GM18909 (cell line): ENCODE data around the gene TOP3A.

Experiments used
- ATAC-seq: cut with Tn5 transposase; IDR thresholded peaks from one replicate; pipeline ENCODE4 v1.9.1; 2021; ENCODE audit warnings: mild to moderate bottlenecking; ENCODE audit not compliant: unreplicated experiment, poor library complexity

The TOP3A gene

DNA sequence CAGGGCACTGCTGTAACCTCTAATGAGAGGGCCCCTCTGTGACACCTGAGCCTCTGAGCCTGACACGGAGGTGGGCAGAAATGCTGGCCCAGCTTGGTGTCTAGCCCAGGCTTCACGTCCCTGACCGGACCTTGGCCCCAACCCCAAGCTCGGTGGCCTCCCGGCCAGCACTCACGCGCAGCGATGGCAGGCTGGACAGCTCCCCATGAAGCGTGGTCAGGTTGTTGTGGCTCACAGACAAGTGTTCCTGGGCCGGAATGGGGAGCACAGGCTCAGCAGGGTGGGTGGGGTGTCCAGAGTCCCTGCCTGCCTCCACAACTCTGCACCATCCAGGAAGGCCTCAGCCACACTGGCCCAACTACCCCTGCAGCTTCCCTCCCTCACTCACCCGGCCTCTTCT lies 58.4 kb downstream of the TOP3A start:
- no peak for ATAC-seq

DNA sequence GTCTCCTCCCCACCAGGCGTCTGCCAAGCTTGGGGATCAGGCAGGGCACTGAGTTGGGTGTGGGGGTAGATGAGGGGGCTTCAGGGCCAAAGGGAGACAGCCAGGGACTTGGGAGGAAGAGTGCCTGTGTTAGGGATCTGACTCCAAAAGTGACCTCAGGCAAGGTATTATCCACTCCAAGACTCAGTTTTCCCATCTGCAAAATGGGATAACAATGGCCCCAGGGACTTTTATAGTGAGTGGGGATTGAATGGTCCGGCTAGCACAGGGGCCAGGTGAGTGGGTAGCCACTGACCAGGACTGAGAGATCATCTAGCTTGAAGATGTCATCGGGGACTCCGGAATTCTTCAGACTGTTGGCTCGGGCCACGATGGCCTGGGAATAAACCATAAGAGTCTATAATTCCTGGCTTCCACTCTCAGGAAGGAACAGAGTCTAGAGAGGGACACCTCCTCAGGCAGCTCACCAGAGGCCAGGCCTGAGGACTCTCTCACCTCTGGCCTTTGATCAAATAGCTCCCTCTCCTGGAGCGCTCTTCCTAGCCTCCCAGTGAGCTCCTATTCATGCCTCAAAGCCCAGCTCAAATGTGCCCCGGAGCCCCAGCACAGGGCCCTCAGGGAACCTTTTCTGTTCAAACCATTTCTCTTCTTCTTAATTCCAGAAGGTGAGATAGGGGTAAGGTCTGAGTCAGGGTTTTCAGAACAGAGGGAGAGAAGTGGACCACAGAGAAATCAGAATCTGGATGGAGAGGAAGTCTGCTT lies 59.7 kb downstream of the TOP3A start:
- ATAC-seq = no peak

DNA sequence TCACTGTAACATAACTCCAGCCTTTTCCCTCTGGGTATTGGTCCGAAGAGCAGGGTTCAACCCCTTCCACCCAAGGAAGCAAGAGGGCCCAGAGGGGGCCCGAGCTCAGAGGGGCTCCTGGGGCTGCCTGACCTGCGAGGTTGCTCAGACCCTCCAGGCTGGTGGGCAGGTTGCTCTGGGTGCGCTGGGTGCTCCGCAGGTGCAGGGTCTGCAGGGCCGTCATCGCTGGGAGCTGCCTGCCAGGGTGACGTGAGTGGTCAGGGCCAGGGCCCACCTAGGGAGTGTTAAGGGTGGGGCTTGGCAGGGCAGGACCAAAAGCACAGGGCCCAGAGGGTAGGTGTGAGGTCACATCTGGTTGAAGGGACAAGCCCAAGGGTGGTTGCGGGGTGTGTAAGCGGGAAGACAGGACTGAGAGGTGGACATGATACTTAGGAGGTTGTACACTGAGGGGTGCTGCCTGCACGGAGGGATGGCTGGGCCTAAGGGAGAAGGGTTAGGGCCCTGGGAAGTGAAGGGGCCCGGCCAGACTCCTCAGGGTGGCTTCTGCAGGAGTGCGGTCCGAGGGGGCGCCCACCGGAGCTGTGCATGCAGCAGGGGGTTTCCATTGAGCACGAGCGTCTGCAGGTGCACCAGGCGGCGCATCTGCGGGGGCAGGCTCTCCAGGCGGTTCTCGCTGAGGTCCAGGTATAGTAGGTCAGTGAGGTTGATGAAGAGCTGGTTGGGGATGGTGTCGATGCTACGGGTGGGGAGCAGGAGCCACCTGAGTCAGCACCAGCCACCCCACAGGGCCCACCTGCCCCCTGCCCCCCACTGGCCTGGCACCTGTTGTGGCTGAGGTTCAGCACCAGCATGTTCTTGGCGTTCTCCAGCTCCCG lies 60.6 kb downstream of the TOP3A start:
- no peak for ATAC-seq

DNA sequence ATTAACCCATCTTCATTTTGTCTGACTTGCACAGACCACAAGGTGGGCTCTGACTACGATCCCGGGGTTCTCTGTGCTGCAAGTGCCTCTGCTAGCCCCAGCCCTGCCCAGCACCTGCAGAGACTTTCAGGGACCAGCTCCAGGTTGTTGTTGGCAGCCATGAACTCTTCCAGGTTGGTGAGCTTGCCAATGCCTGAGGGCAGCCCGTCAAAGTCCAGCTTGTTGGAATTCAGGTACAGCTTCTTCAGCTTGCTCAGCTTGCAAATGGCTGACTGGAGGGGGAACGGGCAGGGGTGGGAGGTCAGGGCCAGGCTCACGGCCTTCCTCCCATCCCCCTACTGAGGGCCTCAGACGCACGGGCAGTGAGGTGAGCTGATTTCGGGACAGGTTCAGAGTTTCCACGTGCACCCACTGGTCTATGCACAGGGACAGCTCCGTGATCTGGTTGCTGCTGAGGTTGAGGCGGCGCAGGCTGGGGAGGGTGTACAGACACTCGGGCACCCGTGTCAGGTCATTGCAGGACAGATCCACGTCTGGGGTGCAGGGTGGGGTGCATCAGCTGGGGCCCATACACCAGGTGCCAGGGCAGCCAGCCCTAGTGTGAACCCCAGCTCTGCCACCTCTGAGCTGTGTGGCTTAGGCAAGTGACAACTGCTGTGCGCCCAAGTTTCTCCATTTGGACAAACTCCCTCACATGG lies 61.5 kb downstream of the TOP3A start:
- no peak for ATAC-seq

DNA sequence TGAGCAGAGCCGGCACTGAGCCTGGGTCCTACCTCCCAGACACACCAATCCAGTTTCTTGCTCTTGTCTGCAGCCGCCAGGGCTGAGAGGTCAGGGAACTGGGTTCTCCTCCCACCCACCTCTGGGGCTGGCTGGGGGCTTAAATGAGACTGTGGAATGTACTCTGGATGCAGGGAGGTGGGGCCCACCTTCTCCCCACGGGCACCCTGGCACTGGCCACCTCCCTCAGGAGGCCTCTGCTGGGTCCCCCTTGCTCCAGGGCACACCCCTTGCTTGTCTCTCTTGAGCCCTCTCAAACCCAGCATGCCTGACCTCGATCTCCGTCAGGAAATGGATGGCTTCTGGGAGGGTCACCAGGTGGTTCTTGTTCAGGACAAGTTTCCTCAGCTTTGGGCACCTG lies 62.6 kb downstream of the TOP3A start:
- ATAC-seq = no peak

DNA sequence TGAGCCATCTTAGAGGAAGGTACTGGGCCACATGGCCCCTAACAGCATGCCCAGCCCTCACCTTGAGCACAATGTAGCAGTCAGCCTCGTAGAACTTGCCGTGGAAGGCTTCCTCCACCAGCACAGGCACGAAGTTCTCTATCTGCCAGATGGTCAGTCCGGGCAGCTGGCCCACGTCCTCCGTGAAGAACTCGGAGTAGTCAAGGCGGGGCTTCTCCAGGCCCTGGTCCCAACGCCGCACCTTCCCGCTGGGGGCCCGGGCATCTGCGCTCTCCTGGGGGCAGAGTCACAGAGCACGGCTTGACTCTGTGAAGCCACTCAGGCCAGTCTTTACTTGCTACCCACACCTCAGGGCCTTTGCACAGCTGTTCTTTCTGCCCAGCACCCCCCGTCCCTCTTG lies 63.6 kb downstream of the TOP3A start:
- no peak for ATAC-seq

DNA sequence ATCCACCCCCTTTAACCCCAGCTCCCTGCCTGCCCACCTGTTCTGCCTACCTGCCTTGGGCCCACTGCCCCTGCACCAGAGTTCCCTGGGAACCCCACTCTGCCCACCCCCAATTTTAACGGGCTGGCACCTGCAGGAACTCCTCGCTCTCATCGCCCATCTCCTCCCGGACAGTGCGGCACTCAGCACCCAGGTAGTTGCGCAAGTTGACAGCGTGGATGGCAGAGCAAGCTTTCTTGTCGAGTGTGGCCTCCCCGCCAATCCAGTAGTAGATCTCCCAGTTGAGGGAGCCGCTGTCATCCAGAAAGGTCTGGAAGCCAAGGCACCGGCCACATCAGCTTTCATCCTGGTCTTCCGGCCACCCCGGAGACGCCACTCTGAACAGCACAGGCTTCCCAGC lies 64.1 kb downstream of the TOP3A start:
- ATAC-seq = no peak

DNA sequence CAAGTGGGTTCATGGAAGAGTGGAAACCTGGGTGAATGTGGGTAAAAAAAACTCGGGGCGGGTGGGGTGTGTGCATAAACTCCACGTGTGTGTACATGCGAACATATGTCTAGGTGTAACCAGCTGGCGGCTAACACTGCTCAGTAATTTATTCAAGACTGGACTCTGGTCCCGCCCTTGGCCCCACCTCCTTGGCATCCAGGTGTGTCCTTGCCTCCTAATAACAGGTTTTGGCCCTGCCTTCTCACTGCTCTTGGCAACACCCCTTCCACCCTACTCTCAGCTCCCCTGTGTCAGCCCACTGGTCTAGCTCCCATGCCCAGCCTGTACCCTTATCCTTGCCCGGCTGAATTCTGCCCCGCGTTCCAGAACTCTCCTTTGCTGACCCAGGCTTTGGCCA lies 64.5 kb downstream of the TOP3A start:
- no peak for ATAC-seq

DNA sequence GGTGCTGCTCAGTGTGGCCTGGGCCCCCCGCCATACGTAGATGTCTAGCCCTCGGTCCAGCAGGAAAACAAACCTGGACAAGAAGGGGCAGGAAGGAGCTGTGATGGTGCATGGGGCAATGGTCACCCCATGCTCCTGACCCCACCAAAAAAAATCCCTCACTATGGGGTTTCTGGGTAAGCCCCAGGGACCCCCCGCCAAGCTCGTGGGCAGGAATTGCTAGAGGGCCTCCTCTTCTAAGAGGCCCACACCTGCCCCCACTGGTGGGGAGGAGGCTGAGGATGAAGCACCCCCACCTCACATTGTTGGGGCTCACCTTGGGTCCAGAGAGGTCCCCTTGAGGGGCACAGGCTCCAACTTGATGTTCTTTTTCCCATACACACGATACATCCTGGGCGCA lies 66.0 kb downstream of the TOP3A start:
- ATAC-seq = no peak

DNA sequence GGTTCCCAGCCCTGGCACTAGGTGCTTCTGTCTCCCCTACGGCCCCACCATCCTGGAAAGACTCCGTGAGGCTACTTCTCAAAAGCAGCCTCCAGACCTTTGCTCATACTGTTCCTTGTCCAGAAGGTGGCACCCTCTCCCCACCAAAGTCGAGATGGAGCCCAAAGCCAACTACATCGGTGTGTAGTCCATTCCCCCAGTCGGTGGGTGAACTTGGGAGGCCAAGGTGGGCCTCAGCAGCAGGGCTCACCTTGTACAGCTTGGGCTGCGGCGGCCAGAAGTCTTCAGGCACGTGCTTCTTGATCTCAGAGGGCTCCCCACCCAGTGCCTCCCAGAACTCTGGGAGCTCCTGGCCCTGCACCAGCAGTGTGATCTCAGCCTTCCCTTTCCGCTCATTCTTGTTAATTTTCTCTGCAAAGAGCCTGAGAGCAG lies 66.5 kb downstream of the TOP3A start:
- ATAC-seq = peak; percentile 43

DNA sequence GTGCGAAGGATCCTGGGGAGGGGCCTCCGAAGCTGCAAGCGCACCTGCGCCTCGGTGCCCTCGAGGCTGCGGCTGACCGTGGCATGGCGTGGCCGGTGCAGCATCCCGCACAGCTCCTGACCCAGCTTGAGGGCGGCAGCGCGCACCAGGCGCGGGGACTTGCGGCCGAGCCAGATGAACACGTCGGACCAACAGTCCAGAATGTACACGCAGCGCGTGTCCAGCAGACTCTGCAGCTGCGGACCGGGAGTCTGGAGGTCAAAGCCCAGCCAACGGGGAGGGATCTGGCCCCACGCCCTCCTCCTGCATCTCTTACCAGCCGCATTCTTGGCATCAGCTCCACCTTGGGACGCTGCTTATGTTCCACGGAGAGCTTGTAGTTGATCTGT lies 67.2 kb downstream of the TOP3A start:
- no peak for ATAC-seq

DNA sequence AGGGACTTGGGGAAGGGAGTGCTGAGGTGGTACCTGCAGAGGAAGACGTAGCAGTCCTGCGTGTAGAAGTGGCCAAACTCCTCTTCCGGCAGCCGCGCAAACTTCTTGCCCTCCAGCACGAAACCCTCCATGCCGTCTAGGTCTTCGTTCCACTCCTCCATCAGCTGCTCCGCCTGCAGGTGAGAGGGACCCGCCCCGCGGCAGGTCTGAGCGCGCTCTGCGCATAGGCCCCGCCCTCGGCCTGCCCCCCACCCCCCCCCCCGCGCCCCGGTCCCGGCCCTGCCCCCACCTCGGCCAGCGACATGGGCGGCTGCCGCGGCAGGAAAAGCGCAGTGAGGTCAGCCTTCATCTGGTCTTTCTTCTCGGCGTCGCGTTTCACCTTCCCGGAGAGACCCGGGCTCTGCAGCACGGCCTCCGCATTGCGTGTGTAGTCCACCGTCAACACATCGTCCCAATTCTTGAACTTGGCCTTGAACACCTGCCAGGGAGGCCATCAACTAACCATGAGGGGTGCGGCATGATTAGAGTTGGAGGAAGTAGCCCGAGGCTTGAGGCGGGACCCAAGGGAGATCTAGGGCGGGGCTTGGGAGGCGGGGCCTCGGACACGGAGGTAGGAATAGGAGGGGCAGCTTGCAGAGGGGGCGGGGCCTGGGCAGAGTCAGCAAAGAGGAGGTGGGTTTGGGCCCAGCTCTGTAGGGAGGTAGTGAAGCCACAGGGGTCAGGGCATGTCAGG lies 67.7 kb downstream of the TOP3A start:
- ATAC-seq = no peak

DNA sequence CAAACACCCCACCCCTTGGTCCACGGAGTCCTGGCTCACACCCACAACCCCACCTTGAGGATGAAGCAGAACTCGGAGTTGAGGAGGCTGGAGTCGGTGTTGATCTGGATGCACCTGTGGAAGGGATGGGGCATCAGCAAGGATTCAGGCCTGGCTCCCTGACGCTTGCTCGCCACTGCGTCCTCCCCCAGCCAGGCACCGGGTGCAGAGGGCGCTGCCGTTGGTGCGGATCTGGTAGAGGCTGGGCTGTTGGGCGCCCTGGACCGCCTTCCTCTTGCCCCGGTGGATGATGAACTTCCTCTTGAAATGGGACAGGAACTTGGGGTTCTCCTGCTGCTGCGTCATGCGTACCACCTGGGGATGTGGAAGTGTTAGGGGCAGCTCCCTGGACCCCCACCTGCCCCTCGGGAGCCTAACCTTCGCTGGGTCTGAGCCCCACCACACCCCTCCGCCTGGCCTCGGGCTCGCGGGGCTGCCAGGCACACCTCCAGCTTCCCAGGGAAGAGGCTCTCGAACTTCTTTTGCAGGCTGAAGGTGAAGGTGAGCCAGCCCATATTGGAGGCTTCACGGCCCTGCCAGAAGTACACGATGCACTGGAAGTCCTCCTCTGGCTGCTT lies 68.6 kb downstream of the TOP3A start:
- ATAC-seq = no peak

DNA sequence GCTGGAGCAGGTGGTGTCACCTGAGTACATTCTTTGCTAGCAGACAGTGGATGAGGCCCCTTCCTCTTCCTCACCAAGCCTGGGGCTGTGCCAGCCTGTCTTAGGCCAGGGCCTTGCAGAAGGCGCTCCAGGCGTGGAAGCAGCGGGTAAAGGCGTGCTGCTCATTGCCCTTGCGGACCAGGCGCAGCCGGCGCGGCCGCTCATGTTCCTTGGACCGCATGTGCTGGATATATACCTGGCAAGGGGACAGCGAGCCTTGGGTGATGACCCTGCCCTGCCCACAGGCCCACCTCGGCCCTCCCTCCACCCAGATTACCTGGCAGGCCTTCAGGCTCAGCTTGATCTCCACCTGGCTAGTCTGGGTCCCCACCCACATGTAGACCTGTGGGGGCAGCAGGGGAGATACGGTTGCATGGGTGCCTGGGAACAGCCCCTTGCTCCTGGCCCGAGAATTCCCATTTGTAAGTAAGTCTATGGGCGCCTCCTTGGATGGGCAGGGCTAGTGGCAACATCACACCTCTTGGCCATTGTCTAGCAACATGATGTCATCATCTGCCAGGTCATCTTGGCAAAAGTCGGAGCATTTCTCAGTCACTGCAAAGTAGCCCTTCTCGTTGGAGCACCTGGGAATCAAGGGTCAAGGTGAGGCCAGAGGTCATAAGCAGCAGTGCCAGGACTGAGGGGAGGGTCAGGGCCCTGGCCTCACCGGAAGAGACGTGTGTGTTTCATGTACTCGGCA lies 69.6 kb downstream of the TOP3A start:
- no peak for ATAC-seq

DNA sequence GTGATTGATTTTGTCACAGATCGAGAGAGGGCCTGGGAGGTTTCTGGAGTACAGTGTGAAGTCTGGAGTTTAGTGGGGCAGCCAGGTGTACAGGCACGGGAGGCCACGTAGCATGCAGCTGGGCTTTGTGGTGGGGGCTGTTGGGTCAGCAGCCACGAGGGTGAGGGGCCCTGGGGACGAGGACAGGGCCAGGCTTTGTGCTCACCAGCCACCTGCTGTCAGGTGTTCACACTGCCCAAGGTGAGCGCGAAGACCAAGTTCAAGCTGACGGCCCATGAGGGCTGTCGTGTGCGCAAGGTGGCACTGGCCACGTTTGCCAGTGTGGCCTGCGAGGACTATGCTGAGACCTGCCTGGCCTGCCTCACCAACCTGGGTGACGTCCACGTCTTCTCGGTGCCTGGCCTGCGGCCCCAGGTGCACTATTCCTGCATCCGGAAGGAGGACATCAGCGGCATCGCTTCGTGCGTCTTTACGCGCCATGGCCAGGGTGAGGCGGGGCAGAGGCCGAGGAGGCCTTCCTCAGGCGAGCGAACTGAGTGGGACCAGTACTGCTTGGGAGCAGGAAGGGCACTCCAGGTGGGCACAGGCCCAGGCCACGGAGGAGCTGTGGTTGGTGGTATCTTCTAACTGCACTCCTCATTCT lies 73.4 kb downstream of the TOP3A start:
- no peak for ATAC-seq

DNA sequence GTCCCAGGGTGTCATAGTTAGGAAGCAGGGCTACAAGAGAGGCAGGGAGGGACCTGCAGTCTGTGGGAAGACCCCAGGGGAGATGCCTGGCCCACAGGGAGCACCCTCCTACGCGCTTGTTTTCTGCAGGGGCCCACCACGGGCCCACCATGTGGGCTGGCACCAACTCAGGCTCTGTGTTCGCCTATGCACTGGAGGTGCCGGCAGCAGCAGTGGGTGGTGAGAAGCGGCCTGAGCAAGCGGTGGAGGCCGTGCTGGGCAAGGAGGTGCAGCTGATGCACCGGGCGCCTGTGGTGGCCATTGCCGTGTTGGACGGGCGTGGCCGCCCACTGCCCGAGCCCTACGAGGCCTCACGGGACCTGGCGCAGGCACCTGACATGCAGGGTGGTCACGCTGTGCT lies 74.3 kb downstream of the TOP3A start:
- ATAC-seq = no peak

DNA sequence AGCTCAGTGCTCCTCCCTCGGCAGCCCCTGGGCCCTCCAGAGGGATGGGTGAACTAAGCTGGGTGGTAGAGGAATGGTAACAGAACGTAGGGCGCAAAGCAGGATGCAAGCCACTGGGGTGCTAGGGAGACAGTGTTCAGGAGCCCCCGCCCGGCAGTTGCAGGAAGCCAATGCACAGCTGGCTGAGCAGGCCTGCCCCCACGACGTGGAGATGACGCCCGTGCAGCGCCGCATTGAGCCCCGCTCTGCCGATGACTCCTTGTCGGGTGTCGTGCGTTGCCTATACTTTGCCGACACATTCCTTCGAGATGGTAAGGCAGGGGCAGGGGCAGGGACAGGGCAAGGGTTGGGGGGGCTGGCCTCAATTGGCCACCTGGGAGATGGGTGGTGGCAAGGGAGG lies 76.5 kb downstream of the TOP3A start:
- no peak for ATAC-seq

DNA sequence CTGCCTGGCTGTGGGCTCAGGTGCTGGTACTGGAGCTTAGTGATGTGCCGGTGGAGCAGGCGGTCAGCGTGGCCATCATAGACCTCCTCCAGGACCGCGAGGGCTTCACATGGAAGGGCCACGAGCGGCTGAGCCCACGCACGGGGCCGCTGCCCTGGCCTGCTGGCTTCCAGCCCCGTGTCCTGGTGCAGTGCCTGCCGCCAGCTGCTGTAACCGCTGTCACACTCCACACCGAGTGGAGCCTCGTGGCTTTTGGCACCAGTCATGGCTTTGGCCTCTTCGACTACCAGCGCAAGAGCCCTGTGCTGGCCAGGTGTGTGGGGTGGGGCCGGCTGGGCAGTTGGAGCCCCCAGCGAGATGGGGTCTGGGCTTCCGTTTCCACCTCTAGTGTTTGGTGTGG lies 77.3 kb downstream of the TOP3A start:
- ATAC-seq = no peak

DNA sequence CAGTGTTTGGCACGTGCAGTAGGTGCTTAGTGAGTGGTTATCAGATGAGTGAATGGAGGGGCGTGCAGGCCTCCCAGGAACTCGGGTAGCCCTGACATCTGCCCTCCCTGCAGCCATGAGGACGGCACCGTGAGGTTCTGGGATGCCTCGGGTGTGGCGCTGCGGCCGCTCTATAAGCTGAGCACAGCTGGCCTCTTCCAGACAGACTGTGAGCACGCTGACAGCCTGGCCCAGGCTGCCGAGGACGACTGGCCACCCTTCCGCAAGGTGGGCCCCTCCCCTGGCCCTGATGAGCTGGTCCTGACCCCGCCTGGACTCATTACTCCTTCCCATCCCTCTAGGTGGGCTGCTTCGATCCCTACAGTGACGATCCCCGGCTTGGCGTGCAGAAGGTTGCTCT lies 78.3 kb downstream of the TOP3A start:
- ATAC-seq = no peak
